ENCODE data around the gene GRM4. TPM values are rescaled to one million over a fixed set of nuclear protein-coding genes. Genes with fewer than 3 reads are reported as not detected.

Gene GRM4
- polyA plus RNA-seq, 1 experiment = 0.06 TPM

DNA sequence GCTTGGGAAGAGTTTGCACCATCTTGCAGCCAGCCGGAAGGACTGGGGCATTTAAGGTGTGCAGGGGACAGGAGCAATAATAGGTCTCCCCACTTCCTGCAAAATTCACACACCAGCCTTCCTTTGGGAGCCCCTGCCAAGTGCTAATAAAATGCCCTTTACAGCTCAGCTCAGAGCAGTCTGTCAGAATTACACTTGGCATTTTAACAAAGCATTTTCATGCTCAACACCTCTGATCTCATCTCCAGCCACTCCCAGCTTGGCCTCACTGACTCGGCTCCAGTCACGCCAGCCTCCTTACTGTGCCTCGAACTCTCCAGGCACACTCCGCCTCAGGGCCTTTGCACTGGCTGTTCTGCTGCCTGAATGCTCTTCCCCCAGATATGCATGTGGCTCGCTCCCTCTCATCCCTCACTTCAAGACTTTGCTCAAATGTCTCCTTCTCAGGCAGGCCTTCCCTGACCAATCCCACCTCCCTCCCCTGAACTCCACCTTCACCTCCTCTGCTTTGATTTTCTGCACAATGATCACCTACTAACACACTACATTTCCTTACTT is 43.7 kb downstream of the GRM4 start:
- DNase-seq (ENCODE audit: low read depth) = no peak
- TF ChIP-seq, protein P1, sequence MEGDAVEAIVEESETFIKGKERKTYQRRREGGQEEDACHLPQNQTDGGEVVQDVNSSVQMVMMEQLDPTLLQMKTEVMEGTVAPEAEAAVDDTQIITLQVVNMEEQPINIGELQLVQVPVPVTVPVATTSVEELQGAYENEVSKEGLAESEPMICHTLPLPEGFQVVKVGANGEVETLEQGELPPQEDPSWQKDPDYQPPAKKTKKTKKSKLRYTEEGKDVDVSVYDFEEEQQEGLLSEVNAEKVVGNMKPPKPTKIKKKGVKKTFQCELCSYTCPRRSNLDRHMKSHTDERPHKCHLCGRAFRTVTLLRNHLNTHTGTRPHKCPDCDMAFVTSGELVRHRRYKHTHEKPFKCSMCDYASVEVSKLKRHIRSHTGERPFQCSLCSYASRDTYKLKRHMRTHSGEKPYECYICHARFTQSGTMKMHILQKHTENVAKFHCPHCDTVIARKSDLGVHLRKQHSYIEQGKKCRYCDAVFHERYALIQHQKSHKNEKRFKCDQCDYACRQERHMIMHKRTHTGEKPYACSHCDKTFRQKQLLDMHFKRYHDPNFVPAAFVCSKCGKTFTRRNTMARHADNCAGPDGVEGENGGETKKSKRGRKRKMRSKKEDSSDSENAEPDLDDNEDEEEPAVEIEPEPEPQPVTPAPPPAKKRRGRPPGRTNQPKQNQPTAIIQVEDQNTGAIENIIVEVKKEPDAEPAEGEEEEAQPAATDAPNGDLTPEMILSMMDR (IDR thresholded peaks at IDR 0.05; ENCODE audit: insufficient read depth, low read depth, low read length) = no peak
- CTCF ChIA-PET = no interaction called here
- no peaks in the 10 kb centered on the region for H3K36me3 ChIP-seq (ENCODE audit: control insufficient read depth, insufficient read depth, low read length)
- peaks cover 10% of the 10 kb centered on the region for H3K27me3 ChIP-seq (ENCODE audit: control insufficient read depth, insufficient read depth, low read length)
- POLR2A ChIA-PET = no interaction called here
- H3K4me3 ChIP-seq (ENCODE audit: low read depth, low read length) = no peak overlapping the region

DNA sequence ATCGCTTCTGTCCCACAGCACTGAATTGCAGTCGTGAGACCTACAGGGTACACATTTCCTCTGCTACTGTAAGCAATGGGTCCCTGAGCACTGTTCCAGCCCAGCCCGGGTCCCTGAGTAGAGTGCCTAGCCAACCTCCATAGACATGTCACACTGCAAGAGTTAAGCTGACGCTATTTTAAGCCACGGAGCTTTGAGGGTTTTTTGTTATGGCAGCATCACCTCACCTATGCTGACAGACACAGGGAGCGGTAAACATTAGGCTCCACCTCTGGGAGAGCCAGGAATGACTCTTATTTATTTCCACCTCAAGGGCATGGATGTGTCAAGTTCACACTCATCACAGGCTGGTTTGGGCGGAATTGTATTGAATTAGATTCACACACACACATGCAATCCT is 45.1 kb downstream of the GRM4 start:
- Histone ChIP-seq H3K36me3 (ENCODE audit: control insufficient read depth, insufficient read depth, low read length) (no peaks in the 10 kb centered on the region), H3K4me3 (ENCODE audit: low read depth, low read length) (no peak overlapping the region), H3K27me3 (ENCODE audit: control insufficient read depth, insufficient read depth, low read length) (peaks cover 16% of the 10 kb centered on the region)
- DNase-seq (ENCODE audit: low read depth) = no peak
- ChIA-PET CTCF (interaction anchor here (0.7 kb wide), 1 partner anchor 46 kb away, joined by 3 read pairs; no protein-coding TSS in a partner anchor), POLR2A (no interaction called here)
- TF ChIP-seq, protein P1 (IDR thresholded peaks at IDR 0.05; ENCODE audit: insufficient read depth, low read depth, low read length) = no peak

GRCh38 chr6:34099878-34100277 is 46.0 kb downstream of the GRM4 start:
- CTCF ChIA-PET = no interaction called here
- Histone ChIP-seq H3K4me3 (ENCODE audit: low read depth, low read length) (no peak overlapping the region), H3K36me3 (ENCODE audit: control insufficient read depth, insufficient read depth, low read length) (no peaks in the 10 kb centered on the region), H3K27me3 (ENCODE audit: control insufficient read depth, insufficient read depth, low read length) (peaks cover 17% of the 10 kb centered on the region)
- POLR2A ChIA-PET = no interaction called here
- TF ChIP-seq, protein P1 (IDR thresholded peaks at IDR 0.05; ENCODE audit: insufficient read depth, low read depth, low read length) = no peak
- DNase-seq (ENCODE audit: low read depth) = no peak

DNA sequence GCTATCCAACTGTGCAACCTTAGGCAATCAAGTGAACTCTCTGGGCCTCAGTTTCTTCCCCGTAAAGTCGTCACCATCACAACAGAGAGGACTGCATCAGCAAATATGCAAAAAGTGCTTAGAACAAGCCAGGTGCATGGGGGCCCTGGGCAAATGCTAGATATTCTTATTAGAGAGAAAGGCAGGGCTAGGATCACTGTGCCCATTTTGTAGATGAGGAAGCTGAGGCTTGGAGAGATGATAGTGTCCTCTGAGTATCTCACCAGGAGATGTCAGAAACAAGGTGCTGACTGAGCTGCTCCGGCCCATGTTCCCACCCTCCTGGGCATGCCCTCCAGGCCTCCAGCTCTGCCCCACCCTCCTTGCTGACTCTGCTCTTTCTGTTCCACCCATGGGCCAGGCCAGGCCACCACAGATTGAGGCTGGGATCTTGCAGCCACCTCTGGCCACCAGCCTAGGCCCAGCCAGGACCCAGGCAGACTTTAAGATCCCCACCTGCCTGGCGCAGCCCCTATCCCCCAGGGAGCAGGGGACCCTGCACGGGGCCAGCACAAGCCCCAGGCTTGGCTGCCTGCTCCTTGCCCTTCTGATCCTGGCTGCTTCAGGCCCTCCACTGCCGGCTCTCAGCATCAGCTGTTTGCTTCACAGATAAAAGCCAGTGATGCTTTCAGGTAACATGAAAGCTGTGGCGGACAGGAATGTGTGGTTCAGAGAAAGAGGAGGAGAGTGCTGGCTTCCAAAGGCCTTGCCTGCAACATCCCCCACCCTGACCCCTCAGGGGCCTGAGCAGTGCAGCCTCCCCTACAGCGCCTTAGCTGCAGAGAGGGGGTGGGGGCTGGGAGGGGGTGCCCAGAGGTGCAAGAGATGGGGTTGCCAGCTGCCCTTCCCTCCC is 47.6 kb downstream of the GRM4 start:
- ChIA-PET POLR2A (no interaction called here), CTCF (interaction anchor here (1.1 kb wide), 1 partner anchor 43 kb away, joined by 3 read pairs; no protein-coding TSS in a partner anchor)
- no peaks in the 10 kb centered on the region for H3K36me3 ChIP-seq (ENCODE audit: control insufficient read depth, insufficient read depth, low read length)
- peaks cover 21% of the 10 kb centered on the region for H3K27me3 ChIP-seq (ENCODE audit: control insufficient read depth, insufficient read depth, low read length)
- no peak overlapping the region for H3K4me3 ChIP-seq (ENCODE audit: low read depth, low read length)
- DNase-seq (ENCODE audit: low read depth) = no peak
- TF ChIP-seq, protein P1 (IDR thresholded peaks at IDR 0.05; ENCODE audit: insufficient read depth, low read depth, low read length) = no peak

GRCh38 chr6:34096814-34097213 is 49.1 kb downstream of the GRM4 start:
- DNase-seq (ENCODE audit: low read depth) = no peak
- TF ChIP-seq, protein P1 (IDR thresholded peaks at IDR 0.05; ENCODE audit: insufficient read depth, low read depth, low read length) = no peak
- H3K36me3 ChIP-seq (ENCODE audit: control insufficient read depth, insufficient read depth, low read length) = no peaks in the 10 kb centered on the region
- peaks cover 18% of the 10 kb centered on the region for H3K27me3 ChIP-seq (ENCODE audit: control insufficient read depth, insufficient read depth, low read length)
- ChIA-PET POLR2A (no interaction called here), CTCF (no interaction called here)
- H3K4me3 ChIP-seq (ENCODE audit: low read depth, low read length) = no peak overlapping the region

Measured in BJ (cell line).